HepG2 (cell line): Measurements from ENCODE around the gene METTL23. TPM values are rescaled to one million over a fixed set of nuclear protein-coding genes. Genes with fewer than 3 reads are reported as not detected.

Experiments used
- ATAC-seq: fragments of 200-7000 bp; cut with Tn5 transposase; 3 replicates; pipeline ENCODE4 v1.9.1; 2020; ENCODE audit warnings: mild to moderate bottlenecking, moderate library complexity
- BruUV-seq: library from RNA; stranded (reverse); fragments of 400-500 nt; replicated peaks from 2 replicates; lab custom pipeline; 2021; lab: Mats Ljungman, UMichigan
- CTCF ChIA-PET: fragments of 300-600 bp; formaldehyde crosslinking; extraction: SDS; loops from one replicate; lab custom pipeline; 2021; ENCODE audit warnings: low total read pairs, inconsistent platforms, low intra/inter-chr PET ratio; lab: Yijun Ruan, JAX
- POLR2A ChIA-PET: fragments of 350-600 bp; sonication (Branson Sonifier 250); formaldehyde crosslinking; loops from one replicate; lab custom pipeline; 2020; ENCODE audit warnings: antibody characterized with exemption, inconsistent platforms; lab: Yijun Ruan, JAX
- DNase-seq: peaks from one replicate; pipeline ENCODE4 v3.0.0-alpha.2; 2015; ENCODE audit warnings: low spot score
- FAIRE-seq: peaks from 3 replicates; lab custom pipeline; 2011; peaks lifted over from hg19 to GRCh38; lab: Jason Lieb, UNC
- H2AFZ ChIP-seq: one replicate; pipeline ENCODE4 v1.6.1; 2011; ENCODE audit warnings: low read length, inconsistent platforms
- H3K27ac ChIP-seq: fragments of 300-600 bp; 3 replicates; pipeline ENCODE4 v1.8.0; 2011; ENCODE audit warnings: mixed run types, mild to moderate bottlenecking, mixed read lengths, low read length, inconsistent platforms; ENCODE audit not compliant: insufficient read depth; ENCODE audit errors: extremely low read length
- H3K27me3 ChIP-seq, 2 experiments: fragments of 200-600 bp in 1 of 2; 2 replicates in 1 of 2; 3 replicates in 1 of 2; pipeline versions ENCODE4 v1.6.0 to v1.8.0; 2011; ENCODE audit warnings: low read length in 2 of 2, mild to moderate bottlenecking in 2 of 2, moderate library complexity in 2 of 2, inconsistent platforms in 1 of 2; ENCODE audit not compliant: insufficient read depth in 2 of 2, control insufficient read depth in 1 of 2
- H3K36me3 ChIP-seq, 2 experiments: fragments of 200-600 bp in 1 of 2; replicated peaks in 1 of 2; 2 replicates in 1 of 2; 3 replicates in 1 of 2; pipeline versions ENCODE4 v1.5.1 to v1.8.0; 2011; ENCODE audit warnings: low read length in 2 of 2, inconsistent platforms in 1 of 2; ENCODE audit not compliant: insufficient read depth in 2 of 2, control insufficient read depth in 1 of 2
- H3K4me1 ChIP-seq: 2 replicates; pipeline ENCODE4 v1.5.1; 2012; ENCODE audit warnings: low read length, inconsistent platforms; ENCODE audit not compliant: insufficient read depth
- H3K4me2 ChIP-seq: 2 replicates; pipeline ENCODE4 v1.6.0; 2011; ENCODE audit warnings: low read depth, low read length, inconsistent platforms
- H3K4me3 ChIP-seq, 3 experiments: fragments of 200-600 bp in 1 of 3; sonication (generic), shearing (Covaris generic) in 1 of 3; replicated peaks in 1 of 3; 2 replicates each; pipeline ENCODE4 v1.5.1; 2011 to 2016; ENCODE audit warnings: low read length in 3 of 3, inconsistent platforms in 2 of 3, low read depth in 2 of 3, mild to moderate bottlenecking in 2 of 3, control low read depth in 1 of 3, mixed read lengths in 1 of 3; ENCODE audit not compliant: insufficient read depth in 1 of 3
- H3K79me2 ChIP-seq: one replicate; pipeline ENCODE4 v1.6.1; 2011; ENCODE audit warnings: low read length, inconsistent platforms; ENCODE audit not compliant: insufficient read depth
- H3K9ac ChIP-seq: 2 replicates; pipeline ENCODE4 v1.6.0; 2011; ENCODE audit warnings: mild to moderate bottlenecking, low read depth, low read length, inconsistent platforms; ENCODE audit not compliant: insufficient read depth
- H3K9me3 ChIP-seq: 2 replicates; pipeline ENCODE4 v1.5.1; 2012; ENCODE audit warnings: mild to moderate bottlenecking, low read length
- H4K20me1 ChIP-seq: 2 replicates; pipeline ENCODE4 v1.6.0; 2011; ENCODE audit warnings: inconsistent platforms, mild to moderate bottlenecking, low read length, moderate library complexity; ENCODE audit not compliant: insufficient read depth
- ADNP ChIP-seq: sonication (generic); formaldehyde crosslinking; IDR thresholded peaks from 2 replicates; pipeline ENCODE4 v1.4.0; 2020; ENCODE audit warnings: missing genetic modification reagents
- HDAC1 ChIP-seq: sonication (generic); formaldehyde crosslinking; IDR thresholded peaks from 2 replicates; pipeline ENCODE4 v1.5.1; 2020; ENCODE audit warnings: mild to moderate bottlenecking, missing genetic modification reagents
- MLLT10 ChIP-seq: sonication (generic); formaldehyde crosslinking; IDR thresholded peaks from 2 replicates; pipeline ENCODE4 v1.4.0; 2020; ENCODE audit warnings: missing genetic modification reagents
- TOE1 ChIP-seq: sonication (generic); formaldehyde crosslinking; IDR thresholded peaks from 2 replicates; pipeline ENCODE4 v1.4.0; 2020; ENCODE audit warnings: mild to moderate bottlenecking, missing genetic modification reagents
- ZMYM2 ChIP-seq: sonication (generic); formaldehyde crosslinking; IDR thresholded peaks from 2 replicates; pipeline ENCODE4 v1.8.0; 2022; ENCODE audit warnings: mild to moderate bottlenecking, missing genetic modification reagents
- ZMYM3 ChIP-seq: sonication (generic); formaldehyde crosslinking; IDR thresholded peaks from 2 replicates; pipeline ENCODE4 v1.5.1; 2020; ENCODE audit warnings: mild to moderate bottlenecking, missing genetic modification reagents
- ZNF121 ChIP-seq: sonication (generic); formaldehyde crosslinking; IDR thresholded peaks from 2 replicates; pipeline ENCODE4 v1.5.0; 2020; ENCODE audit warnings: mild to moderate bottlenecking, missing genetic modification reagents
- ZNF136 ChIP-seq: sonication (generic); formaldehyde crosslinking; IDR thresholded peaks from 2 replicates; pipeline ENCODE4 v1.8.1; 2022; ENCODE audit warnings: low read depth, mild to moderate bottlenecking, moderate library complexity, missing genetic modification reagents
- ZNF3 ChIP-seq: IDR thresholded peaks from 2 replicates; pipeline ENCODE4 v1.7.0; 2017; ENCODE audit warnings: inconsistent platforms
- ZNF616 ChIP-seq: sonication (generic); formaldehyde crosslinking; IDR thresholded peaks from 2 replicates; pipeline ENCODE4 v1.5.0; 2020; ENCODE audit warnings: low read depth, mild to moderate bottlenecking, missing genetic modification reagents
- ZNF780A ChIP-seq: sonication (generic); formaldehyde crosslinking; IDR thresholded peaks from 2 replicates; pipeline ENCODE4 v1.8.0; 2022; ENCODE audit warnings: mild to moderate bottlenecking, missing genetic modification reagents, moderate library complexity
- WGBS: methylation state at CpG from one replicate; pipeline ENCODE4 v1.1.6; 2017; ENCODE audit warnings: low lambda C conversion rate; 5-methylcytosine and 5-hydroxymethylcytosine counted together
- in situ Hi-C: cut with HindIII; loops from 2 replicates; pipeline ENCODE4 v1.10.0; 2017; ENCODE audit warnings: low pct_unique_long_range_greater_than_20kb; ENCODE audit not compliant: extremely low pct_ligation_motif_present
- intact Hi-C: fragments of 100-400 bp; cut with micrococcal nuclease; formaldehyde crosslinking; loops from one replicate; pipeline ENCODE4 v1.10.0; 2022; ENCODE audit not compliant: unreplicated experiment
- polyA plus RNA-seq, 8 experiments: library from polyadenylated mRNA; depleted of rRNA in 3 of 8; stranded (reverse) in 7 of 8; unstranded in 1 of 8; fragments of >200 nt; fragmentation: Illumina TruSeq in 4 of 8; extraction: Trizol in 4 of 8; gene quantifications; 2 replicates each; pipeline versions ENCODE4 v1.2.1 to v1.2.3, GENCODE V29; 2011 to 2016; ENCODE audit warnings: low read depth in 4 of 8, missing spikeins in 1 of 8, mixed read lengths in 1 of 8; ENCODE audit not compliant: insufficient read depth in 1 of 8
- total RNA-seq, 5 experiments: library from RNA; depleted of rRNA; stranded (reverse); fragments of >200 nt; fragmentation: Illumina TruSeq; extraction: Trizol; gene quantifications; 2 replicates each; pipeline ENCODE4 v1.2.3, GENCODE V29; 2016; ENCODE audit warnings: low read depth in 1 of 5
- TF ChIP-seq, protein P1 (sequence below): sonication (generic); formaldehyde crosslinking; IDR thresholded peaks from 2 replicates; pipeline ENCODE4 v1.4.0; 2020; ENCODE audit warnings: missing genetic modification reagents, mild to moderate bottlenecking, borderline replicate concordance
- TF ChIP-seq, protein P2 (sequence below): sonication (generic); formaldehyde crosslinking; IDR thresholded peaks from 2 replicates; pipeline ENCODE4 v1.5.0; 2020; ENCODE audit warnings: mild to moderate bottlenecking, missing genetic modification reagents
- TF ChIP-seq, protein P3 (sequence below): sonication (generic); formaldehyde crosslinking; IDR thresholded peaks from 2 replicates; pipeline ENCODE4 v1.5.0; 2020; ENCODE audit warnings: mild to moderate bottlenecking, missing genetic modification reagents, borderline replicate concordance

The METTL23 gene
- total and polyA plus RNA-seq, 2 of the 13 experiments (the other 11 are each of a cell fraction or from before 2014, with no cell fraction given), result 39.9 to 104 TPM

DNA sequence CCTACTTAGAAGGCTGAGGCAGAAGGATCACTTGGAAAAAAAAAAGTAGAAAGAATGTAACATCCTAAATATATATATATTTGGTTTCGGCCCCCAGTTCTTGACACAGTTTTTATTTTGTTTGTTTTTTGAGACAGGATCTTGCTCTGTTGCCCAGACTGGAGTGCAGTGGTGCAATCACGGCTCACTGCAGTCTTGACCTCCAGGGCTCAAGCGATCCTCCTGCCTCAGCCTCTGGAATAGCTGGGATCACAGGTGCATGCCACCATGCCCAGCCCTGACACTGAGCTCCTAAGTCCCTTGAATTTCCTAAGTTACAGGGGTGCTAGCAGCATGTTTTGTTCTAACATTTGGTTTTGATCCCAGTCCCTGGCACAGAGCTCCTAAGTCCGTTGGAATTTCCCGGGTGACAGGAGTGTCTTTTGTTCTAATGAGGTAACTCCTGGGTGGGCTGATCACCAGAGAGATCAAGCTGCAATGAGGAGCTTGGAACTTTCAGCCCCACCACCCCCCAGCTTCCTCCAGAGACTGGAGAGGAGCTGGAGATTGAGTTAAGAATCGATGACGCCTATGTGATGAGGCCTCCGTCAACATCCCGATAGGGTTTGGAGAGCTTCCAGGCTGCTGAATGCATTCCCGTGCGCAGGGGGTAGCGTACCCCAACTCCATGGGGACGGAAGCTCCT lies 35.9 kb upstream of the METTL23 start:
- no TSS peak for BruUV-seq
- peak overlapping the region; percentile 68 for H3K27ac ChIP-seq
- H3K79me2 ChIP-seq, result no peaks in the 10 kb centered on the region
- TF ChIP-seq TOE1 (CRISPR knock-in tag) (no peak), ZMYM2 (CRISPR knock-in tag) (no peak), ZNF616 (CRISPR knock-in tag) (0 out of 2 replicates have a peak, but pooled peaks have one; percentile 34), ADNP (CRISPR knock-in tag) (peak; percentile 45; the same call in 1 of the 2 replicates), HDAC1 (no peak), MLLT10 (CRISPR knock-in tag) (no peak), ZNF780A (CRISPR knock-in tag) (no peak), ZNF3 (0 out of 2 replicates have a peak, but pooled peaks have one; percentile 35), ZMYM3 (CRISPR knock-in tag) (peak; percentile 79), ZNF121 (CRISPR knock-in tag) (peak; percentile 96), ZNF136 (CRISPR knock-in tag) (0 out of 2 replicates have a peak, but pooled peaks have one; percentile 1)
- TF ChIP-seq, protein P1, sequence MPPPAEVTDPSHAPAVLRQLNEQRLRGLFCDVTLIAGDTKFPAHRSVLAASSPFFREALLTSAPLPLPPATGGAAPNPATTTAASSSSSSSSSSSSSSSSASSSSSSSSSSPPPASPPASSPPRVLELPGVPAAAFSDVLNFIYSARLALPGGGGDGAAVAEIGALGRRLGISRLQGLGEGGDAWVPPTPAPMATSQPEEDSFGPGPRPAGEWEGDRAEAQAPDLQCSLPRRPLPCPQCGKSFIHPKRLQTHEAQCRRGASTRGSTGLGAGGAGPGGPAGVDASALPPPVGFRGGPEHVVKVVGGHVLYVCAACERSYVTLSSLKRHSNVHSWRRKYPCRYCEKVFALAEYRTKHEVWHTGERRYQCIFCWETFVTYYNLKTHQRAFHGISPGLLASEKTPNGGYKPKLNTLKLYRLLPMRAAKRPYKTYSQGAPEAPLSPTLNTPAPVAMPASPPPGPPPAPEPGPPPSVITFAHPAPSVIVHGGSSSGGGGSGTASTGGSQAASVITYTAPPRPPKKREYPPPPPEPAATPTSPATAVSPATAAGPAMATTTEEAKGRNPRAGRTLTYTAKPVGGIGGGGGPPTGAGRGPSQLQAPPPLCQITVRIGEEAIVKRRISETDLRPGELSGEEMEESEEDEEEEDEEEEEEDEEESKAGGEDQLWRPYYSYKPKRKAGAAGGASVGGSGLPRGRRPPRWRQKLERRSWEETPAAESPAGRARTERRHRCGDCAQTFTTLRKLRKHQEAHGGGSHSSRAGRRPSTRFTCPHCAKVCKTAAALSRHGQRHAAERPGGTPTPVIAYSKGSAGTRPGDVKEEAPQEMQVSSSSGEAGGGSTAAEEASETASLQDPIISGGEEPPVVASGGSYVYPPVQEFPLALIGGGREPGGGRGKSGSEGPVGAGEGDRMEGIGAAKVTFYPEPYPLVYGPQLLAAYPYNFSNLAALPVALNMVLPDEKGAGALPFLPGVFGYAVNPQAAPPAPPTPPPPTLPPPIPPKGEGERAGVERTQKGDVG (CRISPR knock-in tag), result 0 out of 2 replicates have a peak, but pooled peaks have one; percentile 39
- TF ChIP-seq, protein P2, sequence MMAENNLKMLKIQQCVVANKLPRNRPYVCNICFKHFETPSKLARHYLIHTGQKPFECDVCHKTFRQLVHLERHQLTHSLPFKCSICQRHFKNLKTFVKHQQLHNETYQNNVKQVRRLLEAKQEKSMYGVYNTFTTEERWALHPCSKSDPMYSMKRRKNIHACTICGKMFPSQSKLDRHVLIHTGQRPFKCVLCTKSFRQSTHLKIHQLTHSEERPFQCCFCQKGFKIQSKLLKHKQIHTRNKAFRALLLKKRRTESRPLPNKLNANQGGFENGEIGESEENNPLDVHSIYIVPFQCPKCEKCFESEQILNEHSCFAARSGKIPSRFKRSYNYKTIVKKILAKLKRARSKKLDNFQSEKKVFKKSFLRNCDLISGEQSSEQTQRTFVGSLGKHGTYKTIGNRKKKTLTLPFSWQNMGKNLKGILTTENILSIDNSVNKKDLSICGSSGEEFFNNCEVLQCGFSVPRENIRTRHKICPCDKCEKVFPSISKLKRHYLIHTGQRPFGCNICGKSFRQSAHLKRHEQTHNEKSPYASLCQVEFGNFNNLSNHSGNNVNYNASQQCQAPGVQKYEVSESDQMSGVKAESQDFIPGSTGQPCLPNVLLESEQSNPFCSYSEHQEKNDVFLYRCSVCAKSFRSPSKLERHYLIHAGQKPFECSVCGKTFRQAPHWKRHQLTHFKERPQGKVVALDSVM (CRISPR knock-in tag), result peak; percentile 92
- TF ChIP-seq, protein P3, sequence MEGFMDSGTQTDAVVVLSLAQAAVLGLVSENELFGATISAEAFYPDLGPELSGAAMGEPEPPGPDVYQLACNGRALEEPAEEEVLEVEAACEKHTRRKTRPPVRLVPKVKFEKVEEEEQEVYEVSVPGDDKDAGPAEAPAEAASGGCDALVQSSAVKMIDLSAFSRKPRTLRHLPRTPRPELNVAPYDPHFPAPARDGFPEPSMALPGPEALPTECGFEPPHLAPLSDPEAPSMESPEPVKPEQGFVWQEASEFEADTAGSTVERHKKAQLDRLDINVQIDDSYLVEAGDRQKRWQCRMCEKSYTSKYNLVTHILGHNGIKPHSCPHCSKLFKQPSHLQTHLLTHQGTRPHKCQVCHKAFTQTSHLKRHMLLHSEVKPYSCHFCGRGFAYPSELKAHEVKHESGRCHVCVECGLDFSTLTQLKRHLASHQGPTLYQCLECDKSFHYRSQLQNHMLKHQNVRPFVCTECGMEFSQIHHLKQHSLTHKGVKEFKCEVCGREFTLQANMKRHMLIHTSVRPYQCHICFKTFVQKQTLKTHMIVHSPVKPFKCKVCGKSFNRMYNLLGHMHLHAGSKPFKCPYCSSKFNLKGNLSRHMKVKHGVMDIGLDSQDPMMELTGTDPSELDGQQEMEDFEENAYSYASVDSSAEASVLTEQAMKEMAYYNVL (CRISPR knock-in tag), result no peak
- TF ChIP-seq, all 625 proteins: peak for 8
- H3K9ac ChIP-seq, result 0 out of 2 replicates have a peak overlapping the region, but pooled peaks have one; percentile 42
- 89% methylated on average over 13 of the region's 13 CpGs for WGBS
- intact Hi-C loops (no loop called here), in situ Hi-C loops (no loop called here)
- H4K20me1 ChIP-seq, result no peaks in the 10 kb centered on the region
- ChIA-PET CTCF (no interaction called here), POLR2A (interaction anchor here (1.0 to 1.5 kb wide), 4 partner anchors 10 to 121 kb away, joined by 3 to 6 read pairs (median 4); a partner anchor contains a TSS)
- peak overlapping the region in 1 of 3 experiments; percentile 7; a peak in 1 of 6 replicates for H3K4me3 ChIP-seq
- ATAC-seq (no peak), DNase-seq (no peak), FAIRE-seq (no peak)
- H3K27me3 ChIP-seq, result no peaks in the 10 kb centered on the region
- peaks cover 0 to 2% of the 10 kb centered on the region in 2 experiments; a peak in 1 of 5 replicates for H3K36me3 ChIP-seq
- no peak overlapping the region for H2AFZ ChIP-seq
- peaks cover 87% of the 10 kb centered on the region for H3K4me1 ChIP-seq
- peak overlapping the region; percentile 54; the same call in 1 of the 2 replicates for H3K4me2 ChIP-seq
- H3K9me3 ChIP-seq, result no peaks in the 10 kb centered on the region
